8988T (cell line): ENCODE results near the gene POC1A.

Source experiments
- DNase-seq: peaks from one replicate; pipeline ENCODE4 v3.0.0; 2011

POC1A gene

GRCh38 chr3:52083556-52084087 is 70.6 kb downstream of the POC1A start:
- DNase-seq: no peak

DNA sequence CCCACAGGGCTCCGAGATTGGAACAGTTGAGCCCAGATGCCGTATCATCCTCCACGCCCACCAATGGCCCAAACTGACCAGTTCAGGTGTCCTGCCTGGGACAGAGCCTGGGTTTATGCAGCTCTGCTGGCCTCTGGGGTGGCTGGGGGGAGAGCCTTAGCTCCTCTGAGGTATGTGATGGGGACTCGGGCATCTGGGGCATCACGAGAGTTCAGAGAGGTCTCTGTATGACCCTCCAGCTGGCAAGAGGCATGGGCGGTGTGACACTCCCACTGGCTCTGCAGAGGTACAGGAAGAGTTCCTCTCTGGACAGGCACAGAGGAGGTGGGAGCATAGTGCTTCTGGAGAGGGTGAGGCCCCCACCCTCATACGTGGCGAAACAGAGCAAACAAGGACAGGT is 71.3 kb downstream of the POC1A start:
- DNase-seq: no peak

DNA sequence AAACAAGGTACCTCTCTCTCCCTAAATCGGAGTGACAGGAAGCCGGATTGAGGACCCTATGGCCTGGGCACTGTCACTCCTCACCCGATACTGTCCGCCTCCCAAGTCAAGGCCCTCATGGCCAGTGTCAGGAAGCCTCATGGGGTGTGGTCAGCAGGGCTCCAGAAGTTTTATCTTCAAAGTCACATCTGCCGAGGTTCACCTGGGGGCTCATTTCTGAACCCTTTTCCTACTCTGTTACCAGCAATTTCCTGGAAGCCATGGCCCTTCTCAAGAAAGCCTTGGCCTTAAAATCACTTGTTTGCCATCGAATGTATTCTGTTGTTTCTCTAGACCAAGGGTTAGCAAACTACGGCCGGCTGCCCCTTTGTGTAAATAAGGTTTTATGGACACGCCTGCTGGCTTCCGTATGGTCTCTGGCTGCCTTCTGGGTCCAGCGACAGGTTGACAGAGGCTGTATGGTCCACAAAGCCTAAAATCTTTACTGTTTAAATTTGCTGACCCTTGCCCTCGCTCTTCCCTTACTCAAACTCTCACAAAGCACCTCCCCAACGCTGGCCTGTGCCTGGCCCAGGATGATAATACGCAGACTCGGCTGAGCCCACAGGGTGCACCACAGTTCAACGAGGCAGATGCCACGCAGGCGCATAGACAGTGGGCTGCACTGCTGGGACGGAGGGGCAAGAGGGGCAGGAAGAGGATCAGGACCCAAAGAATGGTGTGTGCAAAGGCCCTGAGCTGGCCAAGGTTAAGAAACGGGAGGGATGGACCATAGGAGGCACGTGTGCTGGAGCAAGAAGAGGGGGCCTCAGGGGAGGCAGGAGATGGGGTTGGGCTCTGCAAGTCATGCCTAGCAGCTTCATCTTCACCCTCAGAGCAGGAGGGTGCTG is 73.1 kb downstream of the POC1A start:
- no peak for DNase-seq

- DNase-seq: no peak
Measured at GRCh38 chr3:52079958-52080357, 74.3 kb downstream of the POC1A start.

- no peak for DNase-seq
Measured at GRCh38 chr3:52078781-52079560, 75.3 kb downstream of the POC1A start.

DNA sequence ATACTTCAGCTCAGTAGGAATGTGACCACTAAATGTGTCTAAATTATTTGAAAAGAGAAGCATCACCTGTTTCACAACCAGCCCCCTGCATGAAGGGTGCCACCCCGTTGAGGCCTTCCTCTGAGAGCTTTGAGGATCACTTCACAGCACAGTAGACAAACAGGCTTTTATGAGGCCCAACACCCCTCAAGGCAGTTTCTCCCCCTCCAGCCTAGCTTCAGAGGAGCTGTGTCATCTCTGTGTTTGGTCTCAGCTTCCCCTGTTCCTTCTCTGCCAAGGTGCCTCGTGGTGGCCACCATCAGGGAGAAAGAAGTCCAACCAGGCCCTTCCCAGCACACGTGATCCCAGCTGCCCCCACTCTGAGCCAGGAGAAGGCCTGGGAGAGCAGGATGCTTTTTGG is 76.3 kb downstream of the POC1A start:
- DNase-seq: no peak

GRCh38 chr3:52076896-52077780 is 77.1 kb downstream of the POC1A start:
- no peak for DNase-seq

- no peak for DNase-seq
Measured at GRCh38 chr3:52073490-52073889, 80.7 kb downstream of the POC1A start.

DNA sequence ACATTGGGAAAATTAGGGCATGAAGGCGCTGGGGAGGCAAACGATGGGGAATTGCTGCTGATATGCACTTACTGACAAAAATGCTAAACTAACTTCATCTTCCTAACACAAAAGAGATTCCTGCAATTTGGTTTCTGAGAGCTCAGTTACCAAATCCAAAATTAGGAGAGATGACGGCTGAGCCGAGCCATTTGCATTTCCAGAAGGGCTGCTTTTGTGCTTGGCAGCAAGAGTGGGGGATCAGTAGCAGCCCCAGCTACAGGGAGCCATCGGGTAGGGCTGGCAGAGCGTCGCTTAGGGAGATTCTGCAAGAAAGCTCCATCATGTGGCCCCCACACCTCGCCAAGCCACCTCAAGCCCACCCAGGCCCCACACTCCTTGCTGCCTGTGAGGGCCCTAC is 81.8 kb downstream of the POC1A start:
- DNase-seq: no peak

GRCh38 chr3:52072020-52072419 is 82.2 kb downstream of the POC1A start:
- no peak for DNase-seq

- no peak for DNase-seq
Measured at GRCh38 chr3:52070724-52071621, 83.2 kb downstream of the POC1A start.

DNA sequence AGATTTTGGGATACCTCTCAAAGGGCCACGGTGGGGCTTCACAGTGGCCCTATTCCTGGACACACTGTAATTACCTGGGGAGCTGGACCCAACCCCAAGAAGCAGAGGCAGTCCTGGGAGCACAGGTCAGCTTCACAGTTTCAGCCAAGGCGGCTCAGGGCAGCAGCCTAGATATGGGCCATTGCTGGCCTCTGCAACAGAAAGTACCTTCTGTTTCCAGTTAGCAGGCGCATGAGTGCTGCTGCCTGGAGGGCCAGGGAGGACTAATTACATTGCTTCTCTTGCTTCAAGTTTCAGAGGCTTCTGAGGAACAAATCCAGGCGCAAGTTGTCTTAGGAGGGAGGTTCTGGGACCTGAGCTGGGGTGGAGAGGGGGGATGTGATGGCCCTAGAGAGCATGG is 84.4 kb downstream of the POC1A start:
- DNase-seq: no peak

GRCh38 chr3:52069135-52069534 is 85.1 kb downstream of the POC1A start:
- no peak for DNase-seq

DNA sequence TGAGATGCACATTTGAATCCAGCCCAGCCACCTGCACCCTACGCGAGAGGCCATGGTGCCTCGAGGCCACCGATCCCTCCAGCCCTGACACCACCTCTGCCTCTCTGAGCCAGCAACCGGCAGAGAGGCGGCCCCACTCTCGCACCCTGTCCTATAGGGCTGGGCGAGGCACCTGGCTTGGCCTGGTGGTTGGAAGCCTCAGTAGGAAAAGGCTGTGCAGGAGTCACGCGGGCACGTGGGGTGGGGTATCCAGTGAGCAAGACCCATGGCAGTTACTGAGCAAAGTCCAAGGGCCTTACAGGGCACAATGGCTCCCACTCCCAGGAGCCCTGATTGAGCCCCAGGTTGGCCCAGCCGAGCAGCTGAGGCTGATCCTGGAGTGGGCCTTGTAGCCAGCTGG is 85.5 kb downstream of the POC1A start:
- no peak for DNase-seq

- no peak for DNase-seq
Measured at GRCh38 chr3:52068055-52068571, 86.1 kb downstream of the POC1A start.

- no peak for DNase-seq
Measured at GRCh38 chr3:52067526-52067925, 86.7 kb downstream of the POC1A start.

- DNase-seq: no peak
Measured at GRCh38 chr3:52067046-52067445, 87.2 kb downstream of the POC1A start.

DNA sequence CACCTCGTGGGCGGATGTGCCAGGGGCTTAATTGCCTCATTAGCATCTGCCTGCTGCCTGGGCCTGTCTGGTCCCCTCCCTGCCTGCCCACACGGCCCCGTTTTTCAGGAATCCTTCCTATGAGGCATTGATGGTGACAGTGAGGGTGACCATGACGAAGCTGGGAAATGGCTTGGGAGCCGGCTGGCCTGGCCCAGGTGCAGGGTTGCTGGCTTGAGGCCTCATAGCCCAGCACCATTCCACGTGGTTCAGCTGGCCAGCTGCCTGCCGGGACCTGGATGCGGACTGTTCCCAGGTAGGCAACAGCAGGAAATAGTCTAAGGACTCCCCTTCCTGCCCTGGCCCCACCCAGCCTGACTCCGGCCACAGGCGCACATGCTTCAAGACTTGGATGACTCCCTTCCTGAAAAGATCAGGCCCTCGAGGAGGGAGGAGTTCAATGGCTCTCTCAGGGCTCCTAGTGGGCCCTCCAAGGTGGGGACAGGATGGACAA is 88.9 kb downstream of the POC1A start:
- no peak for DNase-seq

DNA sequence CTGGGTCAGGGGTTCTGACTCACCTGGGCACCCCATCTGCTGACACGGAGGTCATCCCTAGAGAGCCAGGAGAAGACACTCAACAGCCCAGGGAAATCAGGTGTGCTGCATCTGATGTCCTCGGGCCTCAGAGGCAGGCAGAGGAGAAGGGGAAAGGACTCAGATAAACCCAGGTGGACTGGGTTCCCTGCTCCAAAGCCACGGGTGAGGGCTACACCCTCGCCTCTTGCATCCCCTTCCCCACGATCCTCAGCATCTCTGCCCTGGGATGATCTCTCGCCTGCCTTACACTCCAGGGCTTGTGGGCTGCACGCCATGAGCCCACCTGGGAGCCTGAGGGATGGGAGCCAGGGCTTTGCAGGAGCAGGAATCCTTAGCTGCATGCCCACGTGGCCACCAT is 89.7 kb downstream of the POC1A start:
- DNase-seq: no peak

DNA sequence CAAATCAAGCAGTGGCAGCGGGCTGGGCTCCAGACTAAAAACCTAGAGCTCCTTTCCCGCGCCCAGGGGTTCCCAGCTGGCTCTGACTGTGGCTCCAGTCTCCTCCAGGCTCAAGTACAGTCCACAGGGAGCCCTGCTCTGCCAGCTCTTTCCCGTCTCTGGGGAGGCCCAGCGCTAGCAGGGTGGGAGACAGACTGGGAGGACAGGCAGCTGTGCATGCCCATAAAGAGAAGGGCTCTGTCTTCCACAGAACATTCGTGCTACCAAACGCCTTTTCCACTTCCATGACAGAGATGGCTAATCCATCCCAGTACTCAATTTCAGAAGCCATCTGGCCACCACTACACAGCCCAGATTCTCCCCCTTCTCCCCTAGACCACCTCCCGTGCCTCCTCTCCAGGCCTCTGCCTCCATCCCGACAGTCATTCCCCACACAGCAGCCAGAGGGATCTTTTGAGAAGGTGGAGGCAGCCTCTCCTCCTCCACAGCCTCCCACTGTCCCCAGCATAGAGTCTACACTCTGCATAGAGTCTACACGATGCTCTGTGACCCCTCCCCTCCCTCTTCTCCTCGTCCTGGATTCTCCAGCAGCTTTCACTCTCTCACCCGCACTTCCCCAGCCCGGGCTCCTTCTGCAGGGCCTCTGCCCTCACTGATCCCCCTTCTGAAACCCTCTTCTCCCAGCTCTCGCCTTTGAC is 91.0 kb downstream of the POC1A start:
- no peak for DNase-seq

DNA sequence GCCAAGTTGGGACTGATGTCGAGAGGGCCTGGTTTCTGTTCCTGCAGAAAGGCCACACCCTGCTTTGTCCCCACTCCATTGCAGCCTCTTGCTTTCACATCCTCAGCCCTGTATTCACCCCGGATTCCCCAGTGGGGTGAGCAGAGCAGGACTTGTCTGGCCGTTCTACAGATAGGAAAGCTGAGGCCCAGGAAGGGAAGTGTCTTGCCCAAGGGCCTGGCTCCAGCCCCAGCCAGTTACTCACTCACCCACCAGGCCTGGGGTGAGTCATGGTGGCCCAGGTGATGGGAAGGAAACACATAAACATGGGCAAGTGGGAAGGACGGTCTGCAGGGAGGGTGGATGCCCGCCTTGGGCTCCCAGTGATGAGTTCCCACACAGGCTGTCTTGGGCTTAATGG is 91.7 kb downstream of the POC1A start:
- DNase-seq: peak; percentile 89
